ENCODE results near the gene MLH1. TPM values are rescaled to one million over a fixed set of nuclear protein-coding genes. Genes with fewer than 3 reads are reported as not detected.

MLH1 gene
- total RNA-seq, 1 experiment from 2014 or later, result 51.0 TPM

- Histone ChIP-seq H3K27me3 (replicated peaks; ENCODE audit: control insufficient read depth, insufficient read depth, low read length) (no peaks in the 10 kb centered on the region), H3K4me1 (peaks cover 17% of the 10 kb centered on the region), H3K9me3 (no peaks in the 10 kb centered on the region), H3K36me3 (ENCODE audit: control insufficient read depth, insufficient read depth, low read length) (no peaks in the 10 kb centered on the region), H3K4me3 (ENCODE audit: low read depth, low read length) (no peak overlapping the region)
- H3K4me3 Mint-ChIP-seq (ENCODE audit: unreplicated experiment), result no peak overlapping the region
- H3K36me3 Mint-ChIP-seq (ENCODE audit: insufficient read depth, unreplicated experiment), result peaks cover 6% of the 10 kb centered on the region
- no TSS peak for BruUV-seq (replicated peaks)
- H3K4me1 Mint-ChIP-seq (ENCODE audit: low read depth, unreplicated experiment), result peaks cover 17% of the 10 kb centered on the region
- POLR2A ChIA-PET, result no interaction called here
- no peak overlapping the region for H3K27ac Mint-ChIP-seq (ENCODE audit: unreplicated experiment)
- peaks cover 9% of the 10 kb centered on the region for H3K9me3 Mint-ChIP-seq (ENCODE audit: unreplicated experiment)
- intact Hi-C loops (cut with micrococcal nuclease; ENCODE audit: unreplicated experiment), result no loop called here
- no peak for DNase-seq
- TF ChIP-seq CTCF (IDR thresholded peaks at IDR 0.05; ENCODE audit: insufficient read depth in 1 of 2, low read depth in 1 of 2, low read length in 1 of 2, severe bottlenecking in 1 of 2, unreplicated experiment in 1 of 2), result no peak
- no peaks in the 10 kb centered on the region for H3K27me3 Mint-ChIP-seq (ENCODE audit: insufficient read depth, unreplicated experiment)
- CTCF ChIA-PET, result no interaction called here
Measured at GRCh38 chr3:36964331-36964730, 29.0 kb upstream of the MLH1 start.

- Histone ChIP-seq H3K4me3 (ENCODE audit: low read depth, low read length) (no peak overlapping the region), H3K27me3 (replicated peaks; ENCODE audit: control insufficient read depth, insufficient read depth, low read length) (no peaks in the 10 kb centered on the region), H3K9me3 (no peaks in the 10 kb centered on the region), H3K36me3 (ENCODE audit: control insufficient read depth, insufficient read depth, low read length) (no peaks in the 10 kb centered on the region), H3K4me1 (peaks cover 18% of the 10 kb centered on the region)
- BruUV-seq (replicated peaks), result no TSS peak
- Mint-ChIP-seq H3K36me3 (ENCODE audit: insufficient read depth, unreplicated experiment) (peaks cover 6% of the 10 kb centered on the region), H3K27ac (ENCODE audit: unreplicated experiment) (peak overlapping the region; percentile 72), H3K4me3 (ENCODE audit: unreplicated experiment) (peak overlapping the region; percentile 51), H3K4me1 (ENCODE audit: low read depth, unreplicated experiment) (peaks cover 22% of the 10 kb centered on the region), H3K9me3 (ENCODE audit: unreplicated experiment) (peaks cover 9% of the 10 kb centered on the region), H3K27me3 (ENCODE audit: insufficient read depth, unreplicated experiment) (no peaks in the 10 kb centered on the region)
- no peak for TF ChIP-seq CTCF (IDR thresholded peaks at IDR 0.05; ENCODE audit: insufficient read depth in 1 of 2, low read depth in 1 of 2, low read length in 1 of 2, severe bottlenecking in 1 of 2, unreplicated experiment in 1 of 2)
- ChIA-PET CTCF (no interaction called here), POLR2A (interaction anchor here (1.2 kb wide), 1 partner anchor 28 kb away, joined by 4 read pairs; no protein-coding TSS in a partner anchor)
- intact Hi-C loops (cut with micrococcal nuclease; ENCODE audit: unreplicated experiment), result loop anchor here (1.0 kb wide), 1 partner anchor 28 kb away; the partner anchor contains the start of genes EPM2AIP1 and MLH1
- no peak for DNase-seq
Measured at GRCh38 chr3:36964817-36965216, 28.5 kb upstream of the MLH1 start.

DNA sequence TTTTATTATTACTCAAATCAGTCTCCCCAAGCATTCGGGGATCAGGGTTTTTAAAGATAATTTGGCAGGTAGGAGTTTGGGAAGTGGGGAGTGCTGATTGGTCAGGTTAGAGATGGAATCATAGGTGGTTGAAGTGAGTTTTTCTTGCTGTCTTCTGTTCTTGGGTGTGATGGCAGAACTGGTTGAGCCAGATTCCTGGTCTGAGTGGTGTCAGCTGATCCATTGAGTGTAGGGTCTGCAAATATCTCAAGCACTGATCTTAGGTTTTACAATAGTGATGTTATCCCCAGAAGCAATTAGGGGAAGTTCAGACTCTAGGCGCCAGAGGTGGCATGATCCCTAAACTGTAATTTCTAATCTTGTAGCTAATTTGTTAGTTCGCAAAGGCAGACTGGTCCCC, 27.9 kb upstream of the MLH1 start:
- Histone ChIP-seq H3K27me3 (replicated peaks; ENCODE audit: control insufficient read depth, insufficient read depth, low read length) (no peaks in the 10 kb centered on the region), H3K4me3 (ENCODE audit: low read depth, low read length) (no peak overlapping the region), H3K4me1 (peaks cover 23% of the 10 kb centered on the region), H3K36me3 (ENCODE audit: control insufficient read depth, insufficient read depth, low read length) (no peaks in the 10 kb centered on the region), H3K9me3 (no peaks in the 10 kb centered on the region)
- Mint-ChIP-seq H3K27me3 (ENCODE audit: insufficient read depth, unreplicated experiment) (no peaks in the 10 kb centered on the region), H3K27ac (ENCODE audit: unreplicated experiment) (peak overlapping the region; percentile 72), H3K4me3 (ENCODE audit: unreplicated experiment) (peak overlapping the region; percentile 51), H3K36me3 (ENCODE audit: insufficient read depth, unreplicated experiment) (peaks cover 6% of the 10 kb centered on the region), H3K9me3 (ENCODE audit: unreplicated experiment) (peaks cover 9% of the 10 kb centered on the region), H3K4me1 (ENCODE audit: low read depth, unreplicated experiment) (peaks cover 27% of the 10 kb centered on the region)
- BruUV-seq (replicated peaks), result no TSS peak
- peak; percentile 79 to 80 for DNase-seq
- ChIA-PET POLR2A (interaction anchor here (1.2 kb wide), 1 partner anchor 27 kb away, joined by 4 read pairs; no protein-coding TSS in a partner anchor), CTCF (interaction anchor here (0.6 to 0.8 kb wide), 2 partner anchors 28 to 30 kb away, joined by 3 to 4 read pairs; partner anchors contain the start of genes EPM2AIP1 and MLH1)
- TF ChIP-seq CTCF (IDR thresholded peaks at IDR 0.05; ENCODE audit: insufficient read depth in 1 of 2, low read depth in 1 of 2, low read length in 1 of 2, severe bottlenecking in 1 of 2, unreplicated experiment in 1 of 2), result no peak
- intact Hi-C loops (cut with micrococcal nuclease; ENCODE audit: unreplicated experiment), result loop anchor here (1.0 kb wide), 1 partner anchor 28 kb away; the partner anchor contains the start of genes EPM2AIP1 and MLH1

All from Caco-2 (cell line).